HCT116 (cell line): Measurements from ENCODE around the gene KLRG1. TPM values are rescaled to one million over a fixed set of nuclear protein-coding genes. Genes with fewer than 3 reads are reported as not detected.

Experiments
- ATAC-seq: fragments of 200-7000 bp; cut with Tn5 transposase; 2 replicates; pipeline ENCODE4 v1.9.1; 2020; ENCODE audit warnings: mild to moderate bottlenecking, moderate library complexity
- BruUV-seq: library from RNA; stranded (reverse); fragments of 400-500 nt; replicated peaks from 2 replicates; lab custom pipeline; 2021; lab: Mats Ljungman, UMichigan
- CTCF ChIA-PET: fragments of 300-600 bp; sonication (Branson Sonifier 250); formaldehyde crosslinking; loops from one replicate; lab custom pipeline; 2021; ENCODE audit warnings: antibody characterized with exemption; lab: Charles Lee
- POLR2A ChIA-PET: fragments of 300-600, 350-600 bp; sonication (Branson Sonifier 250); formaldehyde crosslinking; loops from one replicate; lab custom pipeline; 2021; ENCODE audit warnings: antibody characterized with exemption; lab: Charles Lee
- RAD21 ChIA-PET, 2 experiments: fragments of 300-600 bp; sonication (Branson Sonifier 250); formaldehyde crosslinking; loops; one replicate each; lab custom pipeline; 2023; ENCODE audit warnings: low total read pairs in 2 of 2; ENCODE audit not compliant: uncharacterized antibody in 2 of 2, unreplicated experiment in 2 of 2, low non-redundant PET in 1 of 2; lab: Charles Lee
- DNase-seq: peaks from one replicate; pipeline ENCODE4 v3.0.0-alpha.2; 2010; ENCODE audit warnings: low read depth, low spot score
- H2AFZ ChIP-seq: fragments of 200-600 bp; shearing (Covaris generic), sonication (generic); 2 replicates; pipeline ENCODE4 v1.6.1; 2017; ENCODE audit warnings: low read depth, mixed run types, mixed read lengths, antibody characterized with exemption, low read length; ENCODE audit not compliant: poor library complexity, severe bottlenecking
- H3K27ac ChIP-seq: 2 replicates; pipeline ENCODE4 v1.5.1; 2012; ENCODE audit warnings: low read depth, low read length
- H3K27me3 ChIP-seq: fragments of 200-600 bp; sonication (generic); 2 replicates; pipeline ENCODE4 v1.6.1; 2016; ENCODE audit warnings: mixed run types, low read length, mixed read lengths; ENCODE audit not compliant: insufficient read depth
- H3K36me3 ChIP-seq, 2 experiments: fragments of 200-500 bp in 1 of 2; fragments of 200-600 bp in 1 of 2; sonication (Bioruptor generic) in 1 of 2; sonication (generic) in 1 of 2; 2 replicates each; pipeline versions ENCODE4 v1.5.1 to v1.6.1; 2014 to 2016; ENCODE audit warnings: low read length in 2 of 2, inconsistent platforms in 1 of 2, mixed read lengths in 1 of 2, mixed run types in 1 of 2; ENCODE audit not compliant: insufficient read depth in 2 of 2, control insufficient read depth in 1 of 2
- H3K4me1 ChIP-seq, 2 experiments: fragments of 200-600 bp in 1 of 2; sonication (generic) in 1 of 2; 2 replicates each; pipeline versions ENCODE4 v1.5.1 to v1.6.1; 2012 to 2017; ENCODE audit warnings: low read length in 2 of 2, inconsistent platforms in 1 of 2, mild to moderate bottlenecking in 1 of 2, mixed read lengths in 1 of 2, mixed run types in 1 of 2, moderate library complexity in 1 of 2; ENCODE audit not compliant: insufficient read depth in 2 of 2, control insufficient read depth in 1 of 2
- H3K4me2 ChIP-seq: fragments of 200-600 bp; sonication (generic); 2 replicates; pipeline ENCODE4 v1.6.1; 2017; ENCODE audit warnings: mixed run types, low read length, mixed read lengths
- H3K4me3 ChIP-seq, 2 experiments: fragments of 200-600 bp in 1 of 2; sonication (generic) in 1 of 2; replicated peaks in 1 of 2; 2 replicates each; pipeline ENCODE4 v1.5.1; 2011 to 2016; ENCODE audit warnings: low read length in 2 of 2, control low read depth in 1 of 2, low read depth in 1 of 2, mild to moderate bottlenecking in 1 of 2, mixed read lengths in 1 of 2, mixed run types in 1 of 2
- H3K79me2 ChIP-seq: fragments of 200-600 bp; sonication (generic); 2 replicates; pipeline ENCODE4 v1.6.1; 2017; ENCODE audit warnings: mild to moderate bottlenecking, mixed run types, low read length, moderate library complexity, mixed read lengths; ENCODE audit not compliant: insufficient read depth
- H3K9ac ChIP-seq: fragments of 200-600 bp; sonication (generic); 2 replicates; pipeline ENCODE4 v1.6.1; 2016; ENCODE audit warnings: low read length, mixed read lengths
- H3K9me2 ChIP-seq: fragments of 200-600 bp; sonication (generic), shearing (Covaris generic); 2 replicates; pipeline ENCODE4 v1.6.1; 2017; ENCODE audit warnings: mixed run types, mild to moderate bottlenecking, moderate library complexity; ENCODE audit not compliant: insufficient read depth
- H3K9me3 ChIP-seq, 2 experiments: fragments of 200-500 bp in 1 of 2; fragments of 200-600 bp in 1 of 2; sonication (Bioruptor generic) in 1 of 2; sonication (generic) in 1 of 2; 2 replicates each; pipeline ENCODE4 v1.6.1; 2014 to 2017; ENCODE audit warnings: low read length in 2 of 2, mixed read lengths in 2 of 2, inconsistent platforms in 1 of 2, low read depth in 1 of 2, mild to moderate bottlenecking in 1 of 2, mixed run types in 1 of 2, moderate library complexity in 1 of 2; ENCODE audit not compliant: control insufficient read depth in 1 of 2, insufficient read depth in 1 of 2
- H4K20me1 ChIP-seq: fragments of 200-600 bp; sonication (generic), shearing (Covaris generic); 2 replicates; pipeline ENCODE4 v1.6.1; 2017; ENCODE audit warnings: mixed run types, mild to moderate bottlenecking, moderate library complexity; ENCODE audit not compliant: insufficient read depth
- CBX3 ChIP-seq: IDR thresholded peaks from 2 replicates; pipeline ENCODE4 v1.6.1; 2012; ENCODE audit warnings: low read depth
- EGR1 ChIP-seq: IDR thresholded peaks from 2 replicates; pipeline ENCODE4 v1.6.1; 2012; ENCODE audit warnings: low read depth
- FOSL1 ChIP-seq: IDR thresholded peaks from 2 replicates; pipeline ENCODE4 v1.6.1; 2012; ENCODE audit warnings: low read depth
- JUND ChIP-seq: IDR thresholded peaks from 2 replicates; pipeline ENCODE4 v1.6.1; 2012
- SIN3A ChIP-seq: IDR thresholded peaks from 2 replicates; pipeline ENCODE4 v1.6.1; 2012; ENCODE audit warnings: low read depth
- SP1 ChIP-seq: IDR thresholded peaks from 2 replicates; pipeline ENCODE4 v1.6.1; 2012; ENCODE audit warnings: low read depth
- SRF ChIP-seq: IDR thresholded peaks from 2 replicates; pipeline ENCODE4 v1.6.1; 2012; ENCODE audit warnings: low read depth
- TCF7L2 ChIP-seq: IDR thresholded peaks from 2 replicates; pipeline ENCODE4 v1.7.0; 2011; ENCODE audit warnings: borderline replicate concordance, inconsistent platforms; ENCODE audit not compliant: insufficient read depth, insufficient read length; ENCODE audit errors: extremely low read depth
- intact Hi-C: fragments of 100-400 bp; cut with micrococcal nuclease; formaldehyde crosslinking; loops from 2 replicates; pipeline ENCODE4 v1.10.0; 2022
- total RNA-seq: library from RNA; stranded (reverse); gene quantifications from one replicate; pipeline ENCODE4 v1.2.1, GENCODE V29; 2021; ENCODE audit not compliant: unreplicated experiment
- TF ChIP-seq, protein P1 (sequence below): IDR thresholded peaks from 2 replicates; pipeline ENCODE4 v1.6.1; 2012
- TF ChIP-seq, protein P2 (sequence below): IDR thresholded peaks from 2 replicates; pipeline ENCODE4 v1.6.1; 2011; ENCODE audit warnings: mild to moderate bottlenecking, low read length, moderate library complexity; ENCODE audit not compliant: insufficient replicate concordance; ENCODE audit errors: extremely low read depth

The KLRG1 gene
- total RNA-seq, 1 experiment from 2014 or later, result 1.5 TPM

DNA sequence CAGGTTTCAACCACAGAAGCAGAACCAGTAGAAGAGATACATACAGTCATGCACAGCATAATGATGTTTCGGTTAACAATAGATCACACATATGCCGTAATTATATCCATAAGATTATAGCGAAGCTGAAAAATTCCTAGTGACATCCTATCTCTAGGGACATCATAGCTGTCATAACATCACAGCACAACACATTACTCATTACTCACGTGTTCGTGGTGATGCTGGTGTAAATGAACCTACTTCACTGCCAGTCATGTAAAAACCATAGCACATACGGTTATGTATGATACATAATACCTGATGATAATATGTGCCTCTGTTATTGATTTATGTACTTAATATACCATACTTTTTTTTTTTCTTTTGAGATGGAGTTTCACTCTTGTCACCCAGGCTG lies 44.7 kb downstream of the KLRG1 start:
- H3K9me2 ChIP-seq, result no peaks in the 10 kb centered on the region
- no peak overlapping the region for H3K27ac ChIP-seq
- no peaks in the 10 kb centered on the region for H3K9me3 ChIP-seq
- intact Hi-C loops, result no loop called here
- H3K4me3 ChIP-seq, result no peak overlapping the region
- H3K79me2 ChIP-seq, result no peaks in the 10 kb centered on the region
- ChIA-PET CTCF (no interaction called here), POLR2A (no interaction called here), RAD21 (interaction anchor here in 1 of 2 experiments (0.6 kb wide), 1 partner anchor 98 kb away, joined by 3 read pairs; no protein-coding TSS in a partner anchor)
- H3K9ac ChIP-seq, result no peak overlapping the region
- ATAC-seq (no peak), DNase-seq (no peak)
- no peaks in the 10 kb centered on the region for H4K20me1 ChIP-seq
- no peaks in the 10 kb centered on the region for H3K27me3 ChIP-seq
- no peaks in the 10 kb centered on the region for H3K4me1 ChIP-seq
- H2AFZ ChIP-seq, result no peak overlapping the region
- BruUV-seq, result no TSS peak
- TF ChIP-seq TCF7L2 (no peak), SRF (no peak), SP1 (no peak)
- TF ChIP-seq, protein P1, sequence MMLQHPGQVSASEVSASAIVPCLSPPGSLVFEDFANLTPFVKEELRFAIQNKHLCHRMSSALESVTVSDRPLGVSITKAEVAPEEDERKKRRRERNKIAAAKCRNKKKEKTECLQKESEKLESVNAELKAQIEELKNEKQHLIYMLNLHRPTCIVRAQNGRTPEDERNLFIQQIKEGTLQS, result no peak
- no peak overlapping the region for H3K4me2 ChIP-seq
- no peaks in the 10 kb centered on the region for H3K36me3 ChIP-seq

DNA sequence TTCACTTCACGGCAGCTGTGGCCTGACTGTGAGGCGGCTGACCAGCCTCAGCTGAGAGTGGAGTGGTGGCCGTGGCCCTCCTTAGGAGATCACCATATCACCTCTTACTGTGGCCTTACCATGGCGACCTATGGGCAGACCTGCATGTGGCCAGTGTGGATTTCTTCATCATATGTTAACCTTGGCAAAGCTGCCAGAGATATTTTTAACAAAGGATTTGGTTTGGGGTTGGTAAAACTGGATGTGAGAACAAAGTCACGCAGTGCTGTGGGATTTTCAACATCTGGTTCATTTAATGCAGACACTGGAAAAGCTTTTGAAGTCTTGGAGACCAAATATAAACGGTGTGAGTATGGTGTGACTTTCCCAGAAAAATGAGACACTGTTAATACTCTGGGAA lies 46.9 kb downstream of the KLRG1 start:
- Histone ChIP-seq H3K4me1 (no peaks in the 10 kb centered on the region), H3K4me2 (no peak overlapping the region), H4K20me1 (no peaks in the 10 kb centered on the region), H2AFZ (no peak overlapping the region), H3K27ac (no peak overlapping the region), H3K9ac (no peak overlapping the region), H3K9me2 (no peaks in the 10 kb centered on the region), H3K36me3 (no peaks in the 10 kb centered on the region), H3K4me3 (no peak overlapping the region), H3K79me2 (no peaks in the 10 kb centered on the region), H3K9me3 (no peaks in the 10 kb centered on the region), H3K27me3 (0 out of 2 replicates have a peak, but pooled peaks cover 4% of the 10 kb centered on the region)
- TF ChIP-seq SIN3A, result no peak
- TF ChIP-seq, protein P1, result no peak
- TF ChIP-seq FOSL1, result no peak
- no peak for TF ChIP-seq SP1
- no peak for TF ChIP-seq CBX3
- TF ChIP-seq JUND, result no peak
- TF ChIP-seq, protein P2, sequence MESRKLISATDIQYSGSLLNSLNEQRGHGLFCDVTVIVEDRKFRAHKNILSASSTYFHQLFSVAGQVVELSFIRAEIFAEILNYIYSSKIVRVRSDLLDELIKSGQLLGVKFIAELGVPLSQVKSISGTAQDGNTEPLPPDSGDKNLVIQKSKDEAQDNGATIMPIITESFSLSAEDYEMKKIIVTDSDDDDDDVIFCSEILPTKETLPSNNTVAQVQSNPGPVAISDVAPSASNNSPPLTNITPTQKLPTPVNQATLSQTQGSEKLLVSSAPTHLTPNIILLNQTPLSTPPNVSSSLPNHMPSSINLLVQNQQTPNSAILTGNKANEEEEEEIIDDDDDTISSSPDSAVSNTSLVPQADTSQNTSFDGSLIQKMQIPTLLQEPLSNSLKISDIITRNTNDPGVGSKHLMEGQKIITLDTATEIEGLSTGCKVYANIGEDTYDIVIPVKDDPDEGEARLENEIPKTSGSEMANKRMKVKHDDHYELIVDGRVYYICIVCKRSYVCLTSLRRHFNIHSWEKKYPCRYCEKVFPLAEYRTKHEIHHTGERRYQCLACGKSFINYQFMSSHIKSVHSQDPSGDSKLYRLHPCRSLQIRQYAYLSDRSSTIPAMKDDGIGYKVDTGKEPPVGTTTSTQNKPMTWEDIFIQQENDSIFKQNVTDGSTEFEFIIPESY, result no peak
- no peak for TF ChIP-seq EGR1
- DNase-seq (no peak), ATAC-seq (no peak)
- ChIA-PET POLR2A (no interaction called here), CTCF (no interaction called here), RAD21 (no interaction called here)
- intact Hi-C loops, result loop anchor here (5.0 kb wide), 2 partner anchors 144 to 254 kb away; no protein-coding TSS in a partner anchor
- BruUV-seq, result no TSS peak
